Measurements from ENCODE around the gene TTC28.

DNA sequence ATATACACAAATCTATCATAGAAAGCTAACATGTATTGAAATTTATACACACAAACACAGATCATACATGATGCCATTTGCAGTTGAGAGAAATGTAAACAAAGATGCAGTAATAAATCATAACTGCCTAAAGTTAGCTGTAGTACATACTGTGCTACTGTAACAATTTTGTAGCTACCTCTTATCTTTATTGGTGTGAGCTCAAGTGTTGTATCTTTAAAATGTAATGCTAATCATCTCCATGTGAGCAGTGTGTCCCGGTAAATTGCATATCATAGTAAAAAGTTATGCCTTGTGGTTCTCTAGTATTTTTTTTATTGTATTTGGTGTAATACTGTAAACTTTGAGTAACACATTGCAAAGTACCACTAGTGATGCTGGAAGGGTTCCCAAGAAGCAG is 743.7 kb downstream of the TTC28 start:
- TF ChIP-seq, protein P1, sequence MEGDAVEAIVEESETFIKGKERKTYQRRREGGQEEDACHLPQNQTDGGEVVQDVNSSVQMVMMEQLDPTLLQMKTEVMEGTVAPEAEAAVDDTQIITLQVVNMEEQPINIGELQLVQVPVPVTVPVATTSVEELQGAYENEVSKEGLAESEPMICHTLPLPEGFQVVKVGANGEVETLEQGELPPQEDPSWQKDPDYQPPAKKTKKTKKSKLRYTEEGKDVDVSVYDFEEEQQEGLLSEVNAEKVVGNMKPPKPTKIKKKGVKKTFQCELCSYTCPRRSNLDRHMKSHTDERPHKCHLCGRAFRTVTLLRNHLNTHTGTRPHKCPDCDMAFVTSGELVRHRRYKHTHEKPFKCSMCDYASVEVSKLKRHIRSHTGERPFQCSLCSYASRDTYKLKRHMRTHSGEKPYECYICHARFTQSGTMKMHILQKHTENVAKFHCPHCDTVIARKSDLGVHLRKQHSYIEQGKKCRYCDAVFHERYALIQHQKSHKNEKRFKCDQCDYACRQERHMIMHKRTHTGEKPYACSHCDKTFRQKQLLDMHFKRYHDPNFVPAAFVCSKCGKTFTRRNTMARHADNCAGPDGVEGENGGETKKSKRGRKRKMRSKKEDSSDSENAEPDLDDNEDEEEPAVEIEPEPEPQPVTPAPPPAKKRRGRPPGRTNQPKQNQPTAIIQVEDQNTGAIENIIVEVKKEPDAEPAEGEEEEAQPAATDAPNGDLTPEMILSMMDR (IDR thresholded peaks at IDR 0.05), result no peak
- TF ChIP-seq POLR2A (IDR thresholded peaks at IDR 0.05), result no peak
